Muscle layer of colon (tissue), 2 donors: ENCODE data around the gene MOB1B.

Experiments
- H3K27ac ChIP-seq: one replicate; pipeline ENCODE4 v1.7.0; 2013; ENCODE audit warnings: low read depth, mild to moderate bottlenecking, low read length, moderate library complexity
- H3K27me3 ChIP-seq, 2 donors: one replicate each; pipeline ENCODE4 v1.7.0; 2013; ENCODE audit warnings: low read length in 2 of 2, mild to moderate bottlenecking in 2 of 2; ENCODE audit not compliant: insufficient read depth in 2 of 2, control insufficient read depth in 1 of 2
- H3K36me3 ChIP-seq: one replicate; pipeline ENCODE4 v1.7.0; 2013; ENCODE audit warnings: mild to moderate bottlenecking, low read length; ENCODE audit not compliant: insufficient read depth
- H3K4me1 ChIP-seq: one replicate; pipeline ENCODE4 v1.7.0; 2013; ENCODE audit warnings: mild to moderate bottlenecking, low read length; ENCODE audit not compliant: insufficient read depth
- H3K4me3 ChIP-seq, 2 donors: one replicate each; pipeline ENCODE4 v1.7.0; 2013; ENCODE audit warnings: low read length in 2 of 2, low read depth in 1 of 2, mild to moderate bottlenecking in 1 of 2, moderate library complexity in 1 of 2
- H3K9ac ChIP-seq: one replicate; pipeline ENCODE4 v1.7.0; 2013; ENCODE audit warnings: low read length
- H3K9me3 ChIP-seq: one replicate; pipeline ENCODE4 v1.7.0; 2013; ENCODE audit warnings: mild to moderate bottlenecking, low read length
- donor health status: abdominal sarcoma.
- donor health status: Adenocarcinoma of cecum.

Gene MOB1B

DNA sequence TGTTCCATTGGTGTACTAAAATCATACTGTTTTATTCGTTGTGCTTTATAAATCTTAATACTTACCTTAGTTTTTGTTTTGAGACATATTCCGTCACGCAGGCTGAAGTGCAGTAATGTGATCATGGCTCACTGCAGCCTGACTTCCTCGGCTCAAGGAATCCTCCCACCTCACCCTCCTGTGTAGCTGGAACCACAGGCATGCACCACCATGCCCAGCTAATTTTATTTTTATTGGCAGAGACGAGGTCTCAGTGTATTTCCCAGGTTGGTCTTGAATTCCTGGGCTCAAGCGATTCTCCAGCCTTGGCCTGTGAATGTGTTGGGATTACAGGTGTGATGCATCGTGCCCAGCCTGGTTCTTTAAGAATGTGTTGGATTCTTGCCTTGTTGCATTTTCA lies 66.9 kb downstream of the MOB1B start:
- H3K9ac ChIP-seq, result no peak overlapping the region
- H3K27ac ChIP-seq, result no peak overlapping the region
- no peak overlapping the region for H3K4me3 ChIP-seq
- H3K27me3 ChIP-seq, result no peaks in the 10 kb centered on the region
- H3K36me3 ChIP-seq, result peaks cover 6% of the 10 kb centered on the region
- no peaks in the 10 kb centered on the region for H3K9me3 ChIP-seq
- H3K4me1 ChIP-seq, result no peaks in the 10 kb centered on the region

DNA sequence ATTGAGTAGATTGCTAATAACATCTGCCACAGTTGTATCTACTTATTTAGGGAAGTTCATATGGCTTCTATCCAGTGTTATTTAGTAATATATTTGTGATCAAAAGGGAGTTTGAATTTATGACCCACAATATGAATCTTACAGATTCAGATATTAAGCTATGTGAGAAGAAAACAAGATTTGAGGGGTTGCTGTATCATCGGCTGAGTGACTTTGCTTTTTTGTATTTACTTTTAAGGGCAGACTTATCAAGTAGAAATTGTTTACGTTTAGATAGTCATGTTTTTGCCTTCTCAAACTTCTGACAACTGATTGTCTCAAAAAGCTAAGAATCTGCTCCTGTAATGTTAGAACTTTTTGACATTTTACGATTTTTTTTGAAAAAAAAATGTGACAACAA lies 74.1 kb downstream of the MOB1B start:
- H3K27me3 ChIP-seq, result no peaks in the 10 kb centered on the region
- peaks cover 15% of the 10 kb centered on the region for H3K36me3 ChIP-seq
- no peak overlapping the region for H3K4me3 ChIP-seq
- H3K9me3 ChIP-seq, result no peaks in the 10 kb centered on the region
- no peak overlapping the region for H3K9ac ChIP-seq
- H3K27ac ChIP-seq, result no peak overlapping the region
- no peaks in the 10 kb centered on the region for H3K4me1 ChIP-seq

DNA sequence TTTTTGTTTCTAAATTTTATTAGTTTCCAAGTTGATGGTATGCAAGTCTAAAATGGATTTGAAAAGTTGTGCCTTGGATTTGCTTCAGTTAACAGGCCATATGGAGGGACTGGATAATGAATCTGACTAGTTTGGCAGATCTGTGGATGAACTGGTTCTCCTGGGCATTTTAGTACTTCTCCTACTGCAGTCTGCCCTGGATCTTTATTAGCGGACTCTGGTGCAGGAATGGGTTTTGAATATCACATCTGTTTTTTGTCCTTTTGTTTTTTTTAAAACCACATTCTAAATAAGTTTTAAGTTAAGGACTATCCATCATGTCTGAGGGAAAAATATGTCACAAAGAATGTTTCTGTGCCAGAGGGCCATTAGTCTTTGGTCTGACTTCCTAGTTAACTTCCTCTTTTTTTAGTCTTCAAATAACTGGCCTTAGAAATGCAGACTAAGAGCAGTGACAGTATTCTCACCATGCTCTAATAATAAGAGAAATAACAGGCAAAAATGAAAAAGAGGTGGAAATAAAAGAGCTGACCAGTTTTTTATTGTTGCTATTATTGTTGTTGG lies 77.4 kb downstream of the MOB1B start:
- H3K36me3 ChIP-seq, result peaks cover 15% of the 10 kb centered on the region
- no peak overlapping the region for H3K27ac ChIP-seq
- H3K9ac ChIP-seq, result no peak overlapping the region
- H3K9me3 ChIP-seq, result no peaks in the 10 kb centered on the region
- no peak overlapping the region for H3K4me3 ChIP-seq
- no peaks in the 10 kb centered on the region for H3K4me1 ChIP-seq
- no peaks in the 10 kb centered on the region for H3K27me3 ChIP-seq

DNA sequence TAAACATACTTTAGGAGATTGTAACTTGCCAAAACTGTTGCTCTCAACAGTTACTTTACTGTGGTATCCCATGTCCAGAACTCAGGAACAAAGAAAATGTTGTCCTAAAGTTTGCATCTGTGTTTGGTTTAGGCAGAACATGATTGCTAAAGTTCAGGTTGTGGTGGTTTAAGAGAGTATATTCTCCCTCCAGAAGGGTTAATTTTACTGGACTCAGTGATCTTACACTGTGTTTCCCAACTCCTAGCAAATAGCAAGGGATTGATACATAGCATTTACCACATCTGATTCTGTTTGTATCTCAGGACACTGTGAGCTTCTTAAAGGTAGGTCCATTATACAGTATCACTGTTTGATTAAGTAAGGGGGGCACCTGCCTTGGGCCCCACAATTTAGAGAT lies 78.0 kb downstream of the MOB1B start:
- Histone ChIP-seq H3K4me3 (no peak overlapping the region), H3K27ac (no peak overlapping the region)

DNA sequence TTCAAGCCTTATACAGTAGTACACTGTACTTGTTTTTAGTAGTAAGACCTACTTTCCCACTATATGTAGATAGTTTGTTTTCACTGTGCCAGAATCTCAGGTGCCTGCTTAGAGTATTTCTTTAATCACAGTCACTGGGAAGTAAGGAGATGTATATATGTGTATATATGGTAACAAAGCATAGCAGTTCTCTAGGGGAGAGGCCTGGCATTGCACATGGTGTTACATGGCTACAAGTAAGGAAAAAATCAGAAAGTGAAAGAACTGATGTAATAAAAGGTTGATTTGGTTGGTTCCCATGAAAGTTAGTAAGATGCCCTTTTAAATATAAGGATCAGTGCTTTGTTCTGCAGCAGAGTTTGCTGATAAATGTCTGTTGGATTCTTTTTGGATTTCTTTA lies 81.9 kb downstream of the MOB1B start:
- H3K36me3 ChIP-seq, result peaks cover 15% of the 10 kb centered on the region
- H3K9ac ChIP-seq, result no peak overlapping the region
- H3K4me3 ChIP-seq, result no peak overlapping the region
- no peaks in the 10 kb centered on the region for H3K27me3 ChIP-seq
- no peaks in the 10 kb centered on the region for H3K9me3 ChIP-seq
- H3K27ac ChIP-seq, result no peak overlapping the region
- no peaks in the 10 kb centered on the region for H3K4me1 ChIP-seq

More for the DNA sequence above, 78.0 kb downstream of the MOB1B start:
- peaks cover 15% of the 10 kb centered on the region for H3K36me3 ChIP-seq
- H3K27me3 ChIP-seq, result no peaks in the 10 kb centered on the region
- H3K4me1 ChIP-seq, result no peaks in the 10 kb centered on the region
- H3K9me3 ChIP-seq, result no peaks in the 10 kb centered on the region
- no peak overlapping the region for H3K9ac ChIP-seq

DNA sequence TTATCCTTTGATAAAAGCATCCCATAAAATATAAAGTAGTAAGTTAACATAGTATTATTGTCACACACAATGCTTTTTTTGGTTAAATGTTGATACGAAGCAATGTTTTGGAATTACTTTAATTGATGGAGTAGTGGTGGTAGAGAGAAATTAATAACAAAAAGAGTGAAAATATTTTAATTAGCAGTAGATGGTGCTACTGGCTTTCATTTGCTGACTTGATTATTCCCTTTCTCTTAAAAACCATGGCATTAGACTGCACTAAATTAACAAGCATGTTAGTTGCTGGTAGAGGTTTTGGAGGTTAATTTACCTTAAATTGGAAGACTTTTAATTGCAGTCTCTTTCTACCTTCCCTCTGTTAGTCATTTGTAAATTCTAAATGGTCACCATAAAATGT lies 82.4 kb downstream of the MOB1B start:
- Histone ChIP-seq H3K27me3 (no peaks in the 10 kb centered on the region), H3K27ac (no peak overlapping the region), H3K9ac (no peak overlapping the region), H3K36me3 (peaks cover 11% of the 10 kb centered on the region), H3K9me3 (no peaks in the 10 kb centered on the region), H3K4me3 (no peak overlapping the region), H3K4me1 (no peaks in the 10 kb centered on the region)

DNA sequence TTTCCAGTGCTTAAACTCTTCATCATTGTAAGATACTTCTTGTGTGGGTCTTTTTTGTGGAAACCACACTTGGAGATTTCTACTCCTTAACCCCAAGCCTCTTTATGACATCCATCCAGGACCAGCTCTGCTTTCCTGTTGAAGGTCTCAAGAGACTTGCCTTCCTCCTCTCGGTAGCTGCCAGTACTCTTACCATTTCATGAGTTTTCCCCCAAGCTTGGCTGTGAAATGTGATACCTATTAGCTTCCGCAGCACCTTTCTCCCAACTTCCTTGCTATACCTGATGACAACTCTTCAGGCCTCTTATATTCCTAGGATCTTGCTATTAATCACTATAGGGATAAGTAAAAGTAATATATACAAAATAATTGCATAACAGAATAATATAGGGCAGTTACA lies 89.4 kb downstream of the MOB1B start:
- Histone ChIP-seq H3K27me3 (no peaks in the 10 kb centered on the region), H3K9me3 (no peaks in the 10 kb centered on the region), H3K36me3 (no peaks in the 10 kb centered on the region), H3K27ac (no peak overlapping the region), H3K4me3 (no peak overlapping the region), H3K9ac (no peak overlapping the region), H3K4me1 (peaks cover 10% of the 10 kb centered on the region)

DNA sequence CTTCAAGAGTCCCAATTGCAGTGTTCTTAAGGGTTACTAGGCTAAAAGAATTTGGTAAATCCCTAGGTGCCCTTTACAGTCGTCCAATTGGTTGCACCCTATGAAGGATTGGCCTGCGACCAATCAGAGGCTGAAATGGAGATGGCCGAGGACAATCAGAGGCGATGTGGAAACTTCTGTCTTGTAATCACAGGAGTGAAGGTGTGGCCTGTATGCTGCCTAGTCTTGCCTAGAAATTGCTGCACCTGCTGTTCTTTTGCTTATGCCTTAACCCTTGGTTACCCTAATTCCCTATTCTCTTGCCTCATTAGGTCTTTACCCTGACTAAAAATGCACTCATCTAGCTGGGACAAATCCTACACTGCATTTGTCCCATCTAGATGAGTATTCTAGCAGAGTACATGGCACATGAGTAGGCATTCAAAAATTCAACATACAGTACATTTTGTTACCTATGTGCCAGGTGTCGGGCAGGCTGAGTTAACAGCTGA lies 90.3 kb downstream of the MOB1B start:
- H3K27ac ChIP-seq, result no peak overlapping the region
- H3K4me3 ChIP-seq, result peak overlapping the region; percentile 83 to 85
- H3K36me3 ChIP-seq, result no peaks in the 10 kb centered on the region
- H3K9me3 ChIP-seq, result no peaks in the 10 kb centered on the region
- no peak overlapping the region for H3K9ac ChIP-seq
- H3K4me1 ChIP-seq, result peaks cover 10% of the 10 kb centered on the region
- H3K27me3 ChIP-seq, result no peaks in the 10 kb centered on the region

DNA sequence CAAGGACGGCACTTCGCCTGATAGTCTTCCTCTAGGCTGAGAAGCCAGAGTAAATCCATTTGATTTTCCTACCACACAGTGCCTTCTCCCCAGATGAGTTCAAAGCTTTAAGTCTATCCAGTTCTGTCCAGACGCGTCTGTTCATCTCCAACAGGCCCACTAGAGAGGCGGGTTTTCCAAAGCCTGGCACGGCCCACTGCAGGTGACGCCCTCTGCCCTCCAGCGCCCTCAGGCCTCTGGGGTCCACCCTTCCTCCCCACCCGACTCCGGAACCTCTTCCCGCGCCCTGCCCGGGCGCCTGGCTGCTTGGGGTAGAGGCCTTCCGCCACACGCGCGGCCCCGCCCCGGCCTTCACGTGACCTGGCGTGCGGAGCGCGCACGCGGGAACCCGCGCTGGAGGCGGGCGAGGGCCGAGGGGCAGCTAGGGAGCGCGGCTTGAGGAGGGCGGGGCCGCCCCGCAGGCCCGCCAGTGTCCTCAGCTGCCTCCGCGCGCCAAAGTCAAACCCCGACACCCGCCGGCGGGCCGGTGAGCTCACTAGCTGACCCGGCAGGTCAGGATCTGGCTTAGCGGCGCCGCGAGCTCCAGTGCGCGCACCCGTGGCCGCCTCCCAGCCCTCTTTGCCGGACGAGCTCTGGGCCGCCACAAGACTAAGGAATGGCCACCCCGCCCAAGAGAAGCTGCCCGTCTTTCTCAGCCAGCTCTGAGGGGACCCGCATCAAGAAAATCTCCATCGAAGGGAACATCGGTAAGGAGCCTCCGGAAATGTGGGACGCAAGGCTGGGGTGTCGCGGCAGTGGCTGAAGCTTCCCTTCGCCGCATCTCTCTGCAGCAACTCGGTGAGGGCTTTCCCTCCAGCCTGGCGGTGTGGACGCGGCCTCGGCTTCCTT lies 91.3 kb downstream of the MOB1B start, which contains the start of gene DCK:
TSS of gene DCK (plus strand) at position 469 of the 888 bp plus-strand sequence. CDS start at position 656, 187 bp downstream.
- H3K27ac ChIP-seq, result peak within 1 kb of the TSS; percentile 83
- H3K4me3 ChIP-seq, result peak within 1 kb of the TSS; percentile 83 to 85
- no peaks in the 10 kb centered on the region for H3K27me3 ChIP-seq
- H3K36me3 ChIP-seq, result no peaks in the 10 kb centered on the region
- H3K4me1 ChIP-seq, result peaks cover 10% of the 10 kb centered on the region
- peak within 1 kb of the TSS; percentile 82 for H3K9ac ChIP-seq
- no peaks in the 10 kb centered on the region for H3K9me3 ChIP-seq

DNA sequence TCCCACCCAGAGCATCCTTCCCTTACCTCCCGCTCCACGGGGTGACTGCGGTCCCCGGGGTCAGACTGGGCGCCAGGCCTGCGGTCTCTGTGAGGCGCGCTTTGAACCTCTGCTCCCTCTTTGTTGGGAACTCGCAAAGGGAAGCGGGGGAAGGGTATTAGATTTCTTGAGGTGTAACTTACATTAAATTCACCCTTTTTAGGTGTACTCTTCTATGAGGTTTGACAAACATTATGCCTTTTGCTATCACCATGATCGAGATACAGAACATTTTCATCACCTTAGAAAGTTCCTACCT lies 91.8 kb downstream of the MOB1B start:
- Histone ChIP-seq H3K4me1 (peaks cover 10% of the 10 kb centered on the region), H3K27me3 (no peaks in the 10 kb centered on the region), H3K9ac (peak overlapping the region; percentile 47), H3K27ac (peak overlapping the region; percentile 83), H3K36me3 (no peaks in the 10 kb centered on the region), H3K9me3 (no peaks in the 10 kb centered on the region), H3K4me3 (peak overlapping the region; percentile 83 to 85)

DNA sequence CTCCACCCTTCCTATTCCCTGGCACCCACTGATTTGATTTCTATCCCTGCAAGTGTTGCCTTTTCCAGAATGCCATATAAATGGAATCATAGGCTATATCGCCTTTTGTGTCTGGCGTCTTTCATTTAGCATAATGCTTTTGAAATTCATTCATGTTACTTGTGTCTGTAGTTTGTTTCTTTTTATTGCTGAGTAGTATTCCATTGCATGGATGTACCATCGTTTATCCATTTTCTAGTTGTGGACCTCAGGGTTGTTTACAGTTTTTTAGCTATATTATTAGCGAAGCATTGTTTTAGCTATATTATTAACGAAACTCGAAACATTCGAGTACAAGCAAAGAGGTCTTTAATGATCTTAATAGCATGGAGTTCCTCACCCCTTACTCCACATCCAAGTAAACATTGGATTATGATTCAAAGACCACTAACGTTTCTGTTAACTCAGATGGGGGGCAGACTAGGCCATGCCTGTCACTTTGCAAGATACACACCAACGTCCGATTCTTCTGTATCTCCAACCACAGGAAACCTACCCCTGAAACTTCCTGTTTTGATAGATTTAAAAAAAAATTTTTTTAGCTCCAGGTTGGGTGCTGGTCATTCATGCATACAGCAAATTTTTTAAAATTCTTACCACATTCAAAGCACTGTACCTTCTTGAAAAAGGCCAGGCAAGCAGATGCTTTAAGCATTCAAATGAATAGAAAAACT lies 92.4 kb downstream of the MOB1B start:
- Histone ChIP-seq H3K4me1 (peaks cover 10% of the 10 kb centered on the region), H3K27me3 (no peaks in the 10 kb centered on the region), H3K9ac (peak overlapping the region; percentile 47), H3K9me3 (no peaks in the 10 kb centered on the region), H3K36me3 (no peaks in the 10 kb centered on the region), H3K27ac (no peak overlapping the region), H3K4me3 (peak overlapping the region; percentile 12 to 85)
